HL-60 (cell line): ENCODE data around the gene TSACC.

Experiments
- DNase-seq, 2 experiments: peaks; one replicate each; pipeline ENCODE4 v3.0.0-alpha.2; 2010 to 2020; ENCODE audit warnings: low read depth in 1 of 2, low spot score in 1 of 2
- H3K27ac ChIP-seq: fragments of 250-450 bp; sonication (Bioruptor Pico); replicated peaks from 2 replicates; pipeline ENCODE4 v1.5.1; 2020; ENCODE audit warnings: mild to moderate bottlenecking, moderate library complexity
- H3K27me3 ChIP-seq: fragments of 250-450 bp; sonication (Bioruptor Pico); 2 replicates; pipeline ENCODE4 v1.5.1; 2021; ENCODE audit warnings: mild to moderate bottlenecking, moderate library complexity; ENCODE audit not compliant: insufficient read depth, poor library complexity, severe bottlenecking
- H3K4me3 ChIP-seq: replicated peaks from 2 replicates; pipeline ENCODE4 v1.5.1; 2011; ENCODE audit warnings: mild to moderate bottlenecking, control low read depth, low read length; ENCODE audit not compliant: insufficient read depth
- CTCF ChIP-seq: IDR thresholded peaks from one replicate; pipeline ENCODE4 v1.5.1; 2011; ENCODE audit warnings: low read length, control low read depth, inconsistent platforms; ENCODE audit not compliant: insufficient read depth
- GABPA ChIP-seq: IDR thresholded peaks from 2 replicates; pipeline ENCODE4 v1.6.1; 2012; ENCODE audit warnings: low read depth
- POLR2AphosphoS5 ChIP-seq: IDR thresholded peaks from 2 replicates; pipeline ENCODE4 v1.6.1; 2012; ENCODE audit warnings: low read depth
- REST ChIP-seq: IDR thresholded peaks from 2 replicates; pipeline ENCODE4 v1.6.1; 2012; ENCODE audit warnings: low read depth; ENCODE audit not compliant: insufficient replicate concordance
- SPI1 ChIP-seq: IDR thresholded peaks from 2 replicates; pipeline ENCODE4 v1.6.1; 2012; ENCODE audit warnings: low read depth, mild to moderate bottlenecking, borderline replicate concordance

The TSACC gene

DNA sequence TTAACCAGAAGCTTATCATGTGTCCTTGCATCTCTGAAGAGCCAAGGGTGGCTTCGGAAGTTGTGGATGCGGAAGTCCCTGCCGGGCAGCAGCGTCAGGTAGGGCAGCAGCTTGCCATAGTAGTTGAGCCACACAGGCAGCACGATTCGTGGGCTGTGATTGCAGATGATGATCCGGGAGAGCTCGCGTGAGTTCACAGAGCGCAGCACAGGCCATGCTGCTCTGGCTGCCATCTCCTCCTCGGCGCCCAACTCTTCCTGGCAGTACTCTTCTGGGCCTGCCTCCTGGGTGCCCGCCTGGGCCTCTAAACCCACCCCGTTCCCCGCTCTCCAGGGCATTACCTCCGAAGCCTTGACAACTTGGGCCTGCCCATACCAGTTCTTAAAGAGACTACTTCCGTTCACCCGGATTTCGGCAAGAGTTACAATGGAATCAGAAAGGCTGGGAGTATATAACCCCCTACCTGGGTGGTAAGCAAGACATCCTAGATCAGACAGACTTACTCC, 39.4 kb upstream of the TSACC start, which contains the start of gene VHLL:
Gene VHLL (minus strand): TSS at position 456 of the 506 bp plus-strand sequence. CDS start 118 bp downstream, at position 338.
- Histone ChIP-seq H3K4me3 (no peak within 1 kb of the TSS), H3K27ac (no peak within 1 kb of the TSS), H3K27me3 (no peaks in the 10 kb centered on the region)
- TF ChIP-seq POLR2AphosphoS5 (no peak), GABPA (no peak), REST (no peak)
- DNase-seq, result no peak

DNA sequence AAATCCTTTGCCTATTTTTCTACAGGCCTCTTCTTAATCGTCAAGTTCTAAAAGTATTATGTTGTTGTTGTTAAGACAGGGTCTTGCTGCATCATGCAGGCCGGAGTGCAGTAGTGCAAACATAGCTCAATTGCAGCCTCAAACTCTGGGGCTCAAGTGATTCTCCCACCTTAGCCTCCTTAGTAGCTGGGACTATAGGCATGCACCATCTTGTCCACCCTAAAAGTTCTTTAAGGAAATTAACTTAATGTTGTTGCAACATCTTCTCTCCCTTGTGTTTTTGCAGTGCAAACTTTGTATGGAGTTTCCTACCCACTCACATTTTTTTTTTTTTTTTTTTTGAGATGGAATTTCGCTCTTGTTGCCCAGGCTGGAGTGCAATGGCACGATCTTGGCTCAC, 35.1 kb upstream of the TSACC start:
- no peak overlapping the region for H3K27ac ChIP-seq
- no peak for TF ChIP-seq CTCF
- TF ChIP-seq GABPA, result no peak
- TF ChIP-seq SPI1, result no peak
- TF ChIP-seq POLR2AphosphoS5, result no peak
- TF ChIP-seq REST, result no peak
- DNase-seq, result no peak
- no peaks in the 10 kb centered on the region for H3K27me3 ChIP-seq
- no peak overlapping the region for H3K4me3 ChIP-seq

DNA sequence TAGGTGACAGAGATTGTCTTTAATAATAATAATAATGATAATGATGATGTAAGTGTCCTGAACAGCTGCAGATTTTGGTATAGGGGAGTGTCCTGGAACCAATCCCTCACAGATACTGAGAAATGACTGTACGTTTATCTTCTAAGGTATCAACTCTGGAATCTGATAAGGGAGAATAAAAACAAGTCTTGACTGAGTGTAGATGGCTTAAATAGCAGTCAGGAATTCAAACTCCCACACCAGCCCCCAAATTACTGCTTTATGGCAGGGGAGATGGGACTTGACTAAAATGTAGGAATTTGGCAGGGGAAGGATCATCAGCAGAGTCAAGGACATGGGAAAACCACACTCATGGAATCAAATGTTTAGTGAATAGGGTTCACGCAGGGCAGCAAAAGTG, 33.1 kb upstream of the TSACC start:
- no peak overlapping the region for H3K4me3 ChIP-seq
- H3K27ac ChIP-seq, result no peak overlapping the region
- TF ChIP-seq REST (no peak), SPI1 (no peak), GABPA (no peak), CTCF (no peak), POLR2AphosphoS5 (no peak; the same call in 1 of the 2 replicates)
- DNase-seq, result no peak
- H3K27me3 ChIP-seq, result no peaks in the 10 kb centered on the region
